Activated CD4-positive, alpha-beta T cell treated with anti-CD3 and anti-CD28 coated beads, Interleukin-10, Interleukin-2, amounts not matched to agents 100 ng/mL and 50 ng/mL, durations not matched to agents 16 hours and 8 hours (primary cell): Measurements from ENCODE around the gene FANCL.
A peak's percentile ranks its signal among the peaks of the same experiment; 100 is the strongest.
"Not testable (repeated sequence)": the region's sequence is repeated elsewhere in the genome, so short reads cannot be mapped to it uniquely, and the experiment has no call there.

ENCODE experiments used
- DNase-seq: peaks from one replicate; pipeline ENCODE4 v3.0.0-alpha.2; 2020

Gene FANCL

DNA sequence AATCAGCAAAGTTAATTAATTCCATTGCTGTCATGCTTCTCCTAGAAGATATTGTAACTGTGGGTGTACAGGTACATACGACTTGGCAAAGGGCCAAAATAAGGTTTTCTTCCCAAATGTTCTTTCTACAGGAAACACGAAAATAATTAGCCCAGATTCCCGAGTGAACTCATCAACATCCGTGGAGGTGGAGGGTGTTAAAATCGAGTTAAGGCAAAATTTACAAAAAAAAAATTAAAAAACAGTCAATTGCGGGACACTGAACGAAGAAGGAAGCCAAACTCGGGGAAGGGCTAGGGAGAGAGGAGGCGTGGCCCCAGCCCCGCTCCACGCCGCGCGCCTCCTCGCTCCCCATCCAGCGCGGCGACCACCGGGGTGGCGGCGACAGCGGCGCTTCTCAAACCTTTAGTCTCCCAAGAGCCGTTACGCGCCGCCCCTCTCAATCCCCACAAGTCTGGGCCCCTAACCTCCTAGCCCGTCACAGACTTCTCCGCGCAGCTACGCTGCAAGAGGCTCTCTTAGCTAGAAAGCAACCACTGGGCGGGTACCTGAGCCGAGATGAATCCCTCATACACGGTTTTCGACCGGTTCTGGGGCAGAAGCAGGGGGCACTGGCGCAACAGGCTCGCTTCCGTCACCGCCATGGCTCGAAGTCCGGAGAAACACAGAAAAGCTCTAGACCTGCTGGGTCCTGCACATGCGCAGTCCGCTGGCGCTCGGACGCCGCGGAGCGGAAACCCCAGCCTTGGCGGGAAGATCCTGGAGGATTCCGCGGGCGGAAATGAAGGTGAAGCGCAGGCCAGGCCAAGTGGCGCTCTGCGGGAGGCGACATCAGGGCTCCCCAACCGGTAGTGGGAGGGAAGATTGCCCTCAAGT lies at the start of gene FANCL:
TSS of gene FANCL (minus strand) at position 656 of the 876 bp plus-strand sequence. CDS start at position 644, 12 bp downstream.
- peak; percentile 92 for DNase-seq

DNA sequence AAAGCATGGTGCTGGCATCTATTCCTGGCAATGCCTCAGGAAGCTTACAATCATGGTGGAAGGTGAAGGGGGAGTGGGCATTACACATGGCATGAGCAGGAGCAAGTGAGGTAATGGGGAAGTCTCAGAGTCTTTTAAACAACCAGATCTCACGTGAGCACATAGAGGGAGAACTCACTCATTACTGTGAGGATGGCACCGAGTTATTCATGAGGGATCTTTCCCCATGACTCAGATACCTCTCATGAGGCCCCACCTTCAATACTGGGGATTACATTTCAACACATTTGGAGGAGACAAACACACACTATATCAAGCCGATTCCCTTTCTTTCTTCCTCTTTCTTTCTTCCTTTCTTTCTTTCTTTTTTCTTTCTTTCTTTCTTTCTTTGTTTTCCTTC lies 47.9 kb upstream of the FANCL start:
- no peak for DNase-seq

DNA sequence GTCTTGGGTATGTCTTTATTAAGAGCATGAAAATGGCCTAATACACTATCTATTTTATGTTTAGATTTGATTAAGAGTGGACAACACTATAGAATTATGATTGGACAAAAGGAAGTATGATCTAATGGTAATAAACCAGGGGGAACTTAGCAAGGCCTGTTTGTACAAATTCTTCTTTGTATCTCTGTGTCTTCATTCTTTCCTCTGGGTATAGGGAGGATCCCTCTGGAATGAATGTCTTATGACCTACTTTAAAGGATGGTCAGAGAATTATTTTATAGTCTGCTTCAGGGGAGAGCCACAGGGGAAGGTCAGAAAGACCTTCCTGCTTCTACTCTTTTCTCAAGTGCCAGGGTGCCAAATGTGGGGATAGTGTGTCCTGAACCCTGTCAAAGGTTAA lies 42.8 kb upstream of the FANCL start:
- no peak for DNase-seq

DNA sequence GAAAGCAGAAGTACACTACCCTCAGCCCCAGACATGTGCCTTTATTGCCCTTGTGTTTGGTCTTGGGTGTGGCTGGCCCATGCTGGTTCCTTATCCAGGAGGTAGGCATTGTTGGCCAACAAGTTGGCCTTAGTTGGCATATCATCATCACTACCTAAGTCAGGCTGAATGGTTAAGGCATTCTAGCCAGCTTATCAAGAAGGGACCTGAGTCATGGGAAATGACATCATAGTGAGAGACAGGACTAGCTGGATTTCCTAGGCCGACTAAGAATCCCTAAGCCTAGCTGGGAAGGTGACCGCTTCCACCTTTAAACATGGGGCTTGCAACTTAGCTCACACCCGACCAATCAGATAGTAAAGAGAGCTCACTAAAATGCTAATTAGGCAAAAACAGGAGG lies 34.0 kb upstream of the FANCL start:
- DNase-seq: not testable (repeated sequence)

DNA sequence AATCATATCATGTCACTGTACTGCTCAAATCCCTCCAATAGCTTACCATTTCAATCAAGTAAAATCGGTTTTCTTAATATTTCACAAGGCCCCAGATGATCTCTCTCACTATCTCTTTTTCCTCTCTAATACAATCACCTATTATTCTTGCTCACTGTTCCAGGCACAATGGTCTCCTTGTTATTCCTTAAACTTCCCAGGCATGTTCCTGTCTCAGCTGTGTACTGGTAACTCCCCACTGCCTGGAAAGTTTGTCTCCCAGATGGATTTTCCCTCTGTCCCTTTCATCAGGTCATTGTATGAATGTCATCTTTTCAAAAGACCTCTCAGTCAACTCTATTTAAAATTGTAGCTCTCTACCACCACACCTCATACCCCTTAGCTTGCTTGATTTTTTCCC lies 30.7 kb upstream of the FANCL start:
- DNase-seq: no peak

DNA sequence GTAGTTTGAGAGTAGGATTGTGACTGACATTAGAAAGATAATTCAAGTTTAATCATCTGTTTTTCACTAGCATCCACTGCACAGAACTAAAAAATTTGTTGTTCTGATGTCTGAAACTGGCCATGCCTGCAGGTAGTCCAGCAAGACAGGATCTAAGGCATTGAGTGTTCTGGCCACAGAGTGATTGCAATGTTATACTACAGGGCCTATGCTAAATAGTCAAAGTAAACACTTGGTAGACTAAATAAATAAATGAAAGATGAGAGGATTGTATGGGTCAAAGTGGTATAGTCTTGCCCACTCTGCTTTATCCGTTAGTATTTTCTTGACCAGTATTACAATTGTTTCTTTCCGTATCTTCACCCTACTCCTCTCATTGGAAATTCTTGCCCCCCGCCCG lies 27.6 kb upstream of the FANCL start:
- no peak for DNase-seq

DNA sequence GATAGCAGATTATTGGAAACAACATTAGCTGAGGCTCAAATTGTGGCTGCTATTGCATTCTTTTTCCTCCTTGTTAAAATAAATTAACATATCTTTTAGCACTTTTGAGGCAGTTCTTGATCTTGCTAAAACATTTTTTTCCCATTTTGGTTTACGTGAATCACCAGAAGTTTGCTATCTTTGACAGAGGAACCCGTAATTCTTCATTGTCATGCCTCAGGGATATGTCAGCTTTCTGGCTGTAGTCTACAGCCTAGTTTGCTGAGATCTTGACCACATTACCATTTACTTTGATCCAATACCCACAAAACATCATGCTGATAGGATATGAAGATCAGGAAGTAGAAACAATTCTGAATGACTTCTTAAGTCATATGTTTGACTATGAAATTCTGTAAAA lies 25.1 kb upstream of the FANCL start:
- DNase-seq: no peak

DNA sequence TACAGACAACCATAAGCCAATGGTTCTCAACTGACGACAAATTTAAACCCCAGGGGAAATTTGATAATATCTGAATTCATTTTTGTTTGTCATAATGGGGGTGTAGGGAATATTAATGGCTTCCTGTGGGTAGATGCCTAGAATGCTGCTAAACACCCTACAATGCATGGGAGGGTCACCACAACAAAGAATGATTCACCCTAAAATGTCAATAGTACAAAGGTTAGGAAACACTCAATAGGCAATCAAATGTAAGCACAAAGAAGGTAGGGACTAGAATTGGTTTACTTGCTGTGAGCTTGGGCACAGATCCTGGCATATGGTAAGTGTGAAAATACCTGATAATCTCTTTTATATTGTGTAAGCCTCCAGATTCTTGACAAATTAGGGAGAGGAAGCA lies 20.1 kb upstream of the FANCL start:
- no peak for DNase-seq

DNA sequence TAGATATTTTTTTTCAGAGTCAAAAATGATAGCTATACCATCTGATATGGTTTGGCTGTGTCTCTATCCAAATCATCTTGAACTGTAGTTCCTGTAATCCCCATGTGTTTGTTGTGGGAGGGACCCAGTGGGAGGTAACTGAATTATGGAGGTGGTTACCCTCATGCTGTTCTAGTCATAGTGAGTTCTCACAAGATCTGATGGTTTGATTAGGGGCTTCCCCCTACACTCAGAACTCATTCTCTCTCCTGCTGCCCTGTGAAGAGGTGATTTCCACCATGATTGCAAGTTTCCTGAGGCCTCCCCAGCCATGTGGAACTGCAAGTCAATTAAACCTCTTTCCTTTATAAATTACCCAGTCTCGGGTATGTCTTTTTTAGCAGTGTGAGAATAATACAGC lies 17.3 kb upstream of the FANCL start:
- DNase-seq: peak; percentile 67

DNA sequence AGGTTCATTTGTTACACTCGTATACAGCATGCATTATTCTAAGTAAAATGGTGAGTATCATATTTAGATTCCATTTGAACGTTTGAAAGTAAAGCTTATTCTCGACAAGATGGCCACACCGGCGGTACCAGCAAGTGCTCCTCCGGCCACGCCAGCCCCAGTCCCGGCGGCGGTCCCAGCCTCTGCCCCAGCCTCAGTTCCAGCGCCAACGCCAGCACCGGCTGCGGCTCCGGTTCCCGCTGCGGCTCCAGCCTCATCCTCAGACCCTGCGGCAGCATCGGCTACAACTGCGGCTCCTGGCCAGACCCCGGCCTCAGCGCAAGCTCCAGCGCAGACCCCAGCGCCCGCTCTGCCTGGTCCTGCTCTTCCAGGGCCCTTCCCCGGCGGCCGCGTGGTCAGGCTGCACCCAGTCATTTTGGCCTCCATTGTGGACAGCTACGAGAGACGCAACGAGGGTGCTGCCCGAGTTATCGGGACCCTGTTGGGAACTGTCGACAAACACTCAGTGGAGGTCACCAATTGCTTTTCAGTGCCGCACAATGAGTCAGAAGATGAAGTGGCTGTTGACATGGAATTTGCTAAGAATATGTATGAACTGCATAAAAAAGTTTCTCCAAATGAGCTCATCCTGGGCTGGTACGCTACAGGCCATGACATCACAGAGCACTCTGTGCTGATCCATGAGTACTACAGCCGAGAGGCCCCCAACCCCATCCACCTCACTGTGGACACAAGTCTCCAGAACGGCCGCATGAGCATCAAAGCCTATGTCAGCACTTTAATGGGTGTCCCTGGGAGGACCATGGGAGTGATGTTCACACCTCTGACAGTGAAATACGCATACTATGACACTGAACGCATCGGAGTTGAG lies 10.4 kb upstream of the FANCL start:
- DNase-seq: not testable (repeated sequence)

DNA sequence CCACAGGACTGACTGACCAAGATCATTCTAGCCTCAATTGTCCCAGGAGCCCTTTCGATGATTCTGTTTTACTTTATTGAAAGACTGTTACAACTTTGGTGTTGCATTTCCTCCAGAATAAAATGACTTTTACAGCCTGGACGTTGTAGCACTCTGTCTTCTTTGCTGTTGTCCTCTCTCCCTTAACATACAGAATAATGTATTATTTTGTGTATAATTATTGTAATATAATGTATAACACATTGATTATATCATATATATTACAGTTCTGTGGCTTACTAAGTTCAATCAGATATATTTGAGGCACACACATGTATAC lies 380 bp upstream of the FANCL start:
- no peak for DNase-seq

DNA sequence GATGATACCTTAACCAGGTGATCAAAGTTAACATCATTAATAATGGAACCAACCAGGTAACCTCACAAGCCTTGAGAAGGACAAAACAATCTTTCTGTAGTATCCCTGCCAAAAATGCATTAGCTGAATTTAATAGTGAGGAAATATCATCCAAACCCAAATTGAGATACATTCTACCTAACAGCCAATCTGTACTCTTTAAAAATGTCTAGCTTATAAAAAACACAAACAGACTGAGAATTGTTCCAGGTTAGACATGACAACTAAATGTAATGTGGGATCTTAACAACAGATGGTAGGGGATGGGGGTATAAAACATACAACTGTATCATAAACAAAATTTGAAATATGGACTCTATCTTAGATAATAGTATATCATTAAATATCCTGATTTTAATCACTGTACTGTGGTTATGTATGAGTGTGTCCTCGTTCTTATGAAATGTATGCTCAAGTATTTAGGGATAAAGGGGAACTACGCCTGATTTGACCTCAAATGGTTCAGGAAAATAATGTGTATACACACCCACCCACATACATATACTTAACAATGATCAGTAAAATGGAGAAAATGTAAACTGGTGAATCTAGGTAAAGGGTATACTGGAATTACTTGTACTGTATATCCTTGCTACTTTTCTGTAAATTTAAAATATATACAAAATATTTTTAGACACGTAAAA lies 1.7 kb downstream of the FANCL start:
- DNase-seq: no peak

DNA sequence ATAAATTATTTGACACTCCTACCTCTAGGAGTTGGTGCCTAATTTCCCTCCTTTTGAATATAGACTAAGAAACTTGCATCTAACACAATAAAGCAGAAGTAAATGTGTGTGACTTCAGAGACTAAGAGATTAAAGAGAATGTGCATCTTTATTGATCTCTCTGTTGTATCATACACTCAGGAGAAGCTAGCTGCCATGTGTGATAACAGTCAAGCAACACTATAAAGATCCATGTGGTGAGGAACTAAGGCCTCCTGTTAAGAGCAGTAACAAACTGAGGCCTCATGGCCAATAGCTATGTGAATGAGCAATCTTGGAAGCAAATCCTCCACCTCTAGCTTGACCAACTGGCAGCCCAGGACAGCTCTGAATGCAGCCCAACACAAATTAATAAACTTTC lies 3.4 kb downstream of the FANCL start:
- DNase-seq: peak; percentile 3

DNA sequence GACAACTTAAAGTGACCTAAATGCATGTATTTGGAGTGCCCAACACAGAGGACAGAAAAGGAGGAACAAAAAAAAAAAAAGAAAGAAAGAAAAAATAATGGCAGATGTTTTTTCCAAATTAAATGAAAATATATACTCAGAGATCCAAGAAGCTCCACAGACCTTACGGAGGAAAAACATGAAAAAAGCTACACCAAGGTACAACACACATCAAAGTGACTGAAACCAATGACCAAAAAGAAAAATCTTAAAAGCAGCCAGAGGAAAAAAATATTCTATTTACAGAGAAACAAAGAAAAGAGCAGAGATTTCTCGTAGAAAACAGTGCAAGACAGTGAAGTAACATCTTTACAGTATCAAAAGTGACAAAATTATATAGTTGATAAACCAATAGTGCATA lies 5.1 kb downstream of the FANCL start:
- no peak for DNase-seq

DNA sequence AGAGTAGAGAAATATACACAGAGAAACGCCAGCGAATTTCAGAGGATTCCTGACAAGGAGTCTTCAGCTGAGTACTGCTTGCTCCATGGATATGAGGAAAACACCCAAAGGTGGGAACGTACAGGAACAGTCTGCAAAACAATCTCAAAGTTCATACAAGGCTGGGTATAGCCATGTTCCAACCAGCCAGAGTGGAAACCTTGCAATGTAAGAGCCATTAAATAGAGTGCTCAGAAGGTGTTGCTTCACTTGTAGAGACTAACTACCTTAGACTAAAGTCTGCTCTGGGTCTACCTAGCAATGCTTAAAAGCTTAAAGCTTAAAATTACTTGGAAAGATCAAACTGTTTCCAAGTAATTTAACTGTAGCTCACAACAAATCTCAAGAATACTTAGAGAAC lies 6.0 kb downstream of the FANCL start:
- no peak for DNase-seq

DNA sequence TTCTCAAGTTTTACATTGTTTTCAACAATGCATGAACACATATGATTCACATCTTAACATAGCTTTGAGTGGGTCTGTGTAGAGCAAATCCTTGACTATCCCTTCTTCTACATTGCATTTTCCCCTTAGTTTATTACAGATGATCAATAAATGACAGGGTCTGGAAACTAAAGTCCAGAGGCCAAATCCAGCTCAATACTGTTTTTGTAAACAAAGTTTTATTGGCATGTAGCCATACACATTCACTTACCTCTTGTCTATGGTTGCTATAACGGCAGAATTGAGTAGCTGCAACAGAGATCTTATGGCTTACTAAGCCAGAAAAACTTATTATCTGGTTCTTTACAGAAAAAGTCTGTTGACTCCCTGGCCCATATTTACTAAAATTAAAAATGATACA lies 12.8 kb downstream of the FANCL start:
- DNase-seq: no peak

DNA sequence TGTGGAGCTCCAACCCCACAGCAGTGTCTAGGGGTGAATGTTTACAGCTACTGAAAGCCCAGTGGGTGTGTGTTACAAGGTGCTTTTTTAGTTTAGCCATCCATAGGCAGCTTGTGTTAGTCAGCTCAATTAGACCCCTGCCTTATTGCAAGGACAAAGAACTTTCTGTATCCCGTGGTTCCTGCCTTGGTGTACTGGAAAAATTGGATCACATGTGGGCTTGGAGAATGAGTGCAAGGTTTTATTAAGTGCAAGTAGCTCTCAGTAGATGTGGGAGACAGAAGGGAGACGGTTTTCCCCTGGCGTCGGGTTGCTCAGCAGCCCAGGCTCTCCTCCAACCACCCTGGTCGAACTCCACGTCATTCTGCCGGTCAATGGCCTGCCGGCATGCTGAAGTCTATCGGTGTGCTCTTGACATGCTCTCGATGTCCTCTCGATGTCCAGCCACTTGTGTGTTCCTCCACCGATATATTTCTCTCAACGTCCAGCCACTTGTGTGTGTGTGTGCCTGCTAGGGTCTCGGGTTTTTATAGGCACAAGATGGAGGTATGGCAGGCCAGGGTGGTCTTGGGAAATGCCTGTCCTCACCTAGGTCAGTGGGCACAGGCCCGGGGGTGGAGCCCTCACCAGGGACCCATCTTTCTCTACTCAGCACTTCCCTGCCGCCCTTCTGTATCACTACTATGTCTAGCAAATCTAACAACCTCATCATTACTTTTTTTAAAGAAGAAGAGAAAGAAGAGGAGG lies 13.8 kb downstream of the FANCL start:
- DNase-seq: no peak

DNA sequence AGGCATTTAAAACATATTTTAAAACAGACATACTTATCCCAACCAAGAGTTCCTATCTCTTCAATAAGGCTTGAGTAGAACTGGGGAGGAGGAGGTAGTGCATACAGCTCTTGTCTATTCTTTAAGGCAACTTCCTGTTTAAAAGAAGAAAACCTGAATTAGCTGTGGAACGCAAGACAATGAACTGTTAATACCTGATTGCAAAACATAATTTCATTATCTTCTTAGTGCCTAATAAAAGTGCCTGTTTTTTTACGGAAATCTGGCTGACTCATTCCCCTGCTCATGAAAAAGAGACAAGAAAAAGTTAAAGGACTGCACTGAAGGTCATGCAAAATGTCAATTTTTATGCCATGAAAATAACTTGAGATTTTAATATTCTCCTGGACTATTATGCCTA lies 19.2 kb downstream of the FANCL start:
- no peak for DNase-seq

DNA sequence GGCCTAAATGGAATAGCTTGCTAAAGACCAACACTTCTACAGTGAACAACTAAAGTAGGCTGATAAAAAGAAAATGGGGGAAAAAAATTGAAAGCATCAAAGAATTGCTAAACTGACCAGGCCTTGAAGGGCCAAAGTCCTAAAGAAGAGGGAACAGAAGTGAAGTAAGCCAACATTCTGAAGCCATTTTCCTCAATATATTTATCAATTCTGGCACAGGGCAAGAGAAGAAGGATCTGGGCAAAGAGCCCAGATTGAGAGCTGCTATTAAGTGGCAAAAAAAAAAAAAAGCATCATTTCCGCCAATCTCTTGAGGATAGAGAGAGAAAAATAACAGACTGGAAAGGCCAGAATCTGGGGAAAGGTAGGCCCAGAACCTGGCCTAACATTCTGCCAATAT lies 25.7 kb downstream of the FANCL start:
- no peak for DNase-seq

DNA sequence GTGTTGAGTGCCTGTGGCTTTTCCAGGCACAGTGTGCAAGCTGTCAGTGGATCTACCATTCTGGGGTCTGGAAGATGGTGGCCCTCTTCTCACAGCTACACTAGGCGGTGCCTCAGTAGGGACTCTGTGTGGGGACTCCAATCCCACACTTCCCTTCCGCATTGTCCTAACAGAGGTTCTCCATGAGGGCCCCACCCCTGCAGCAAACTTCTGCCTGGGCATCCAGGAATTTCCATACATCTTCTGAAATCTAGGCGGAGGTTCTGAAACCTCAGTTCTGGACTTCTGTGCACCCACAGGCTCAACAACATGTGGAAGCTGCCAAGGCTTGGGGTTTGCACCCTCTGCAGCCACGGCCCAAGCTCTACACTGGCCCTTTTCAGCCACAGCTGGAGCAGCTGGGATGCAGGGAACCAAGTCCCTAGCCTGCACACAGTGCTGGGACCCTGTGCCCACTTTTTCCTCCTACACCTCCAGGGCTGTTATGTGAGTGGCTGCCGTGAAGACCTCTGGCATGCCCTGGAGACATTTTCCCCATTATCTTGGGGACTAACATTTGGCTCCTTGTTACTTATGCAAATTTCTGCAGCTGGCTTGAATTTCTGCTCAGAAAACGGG lies 30.1 kb downstream of the FANCL start:
- not testable (repeated sequence) for DNase-seq

DNA sequence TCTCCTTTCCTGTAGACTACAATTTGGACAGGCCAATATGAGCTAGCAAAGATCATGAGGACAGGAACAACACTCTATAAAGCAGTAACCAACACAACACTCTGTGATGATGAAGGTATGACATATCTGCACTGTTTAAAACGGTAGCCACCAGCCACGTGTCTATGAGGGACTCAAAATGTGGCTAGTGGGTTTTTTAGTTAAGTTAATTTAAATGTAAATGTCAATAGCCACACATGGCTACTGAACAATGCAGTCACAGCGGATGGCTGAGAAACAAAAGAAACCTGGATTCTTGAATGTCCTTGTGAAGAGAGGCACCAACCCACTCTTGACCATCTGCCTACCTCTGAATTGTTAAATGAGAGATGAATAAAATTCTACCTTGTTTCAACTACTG lies 33.9 kb downstream of the FANCL start:
- no peak for DNase-seq

DNA sequence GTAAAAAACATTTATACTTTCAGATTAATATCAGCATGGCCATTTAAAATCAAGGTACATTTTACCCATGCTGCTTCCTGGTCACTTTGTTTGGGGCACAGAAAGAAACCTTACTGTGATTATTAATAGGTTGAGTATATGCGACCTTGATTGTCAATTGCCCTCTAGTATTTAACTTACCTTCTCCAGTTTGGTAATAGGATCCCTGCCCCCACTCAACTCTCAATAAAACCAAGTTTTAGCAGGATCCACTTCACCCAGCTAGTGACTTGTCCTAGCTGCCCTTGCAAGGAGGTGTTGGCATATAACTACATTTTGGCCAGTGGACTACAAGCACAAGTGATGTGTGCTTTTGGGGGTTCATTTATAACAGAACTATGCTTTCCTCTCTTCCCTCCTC lies 34.3 kb downstream of the FANCL start:
- DNase-seq: no peak
